OCI-LY7 (cell line): Measurements from ENCODE around the gene PLEKHH1. TPM values are rescaled to one million over a fixed set of nuclear protein-coding genes. Genes with fewer than 3 reads are reported as not detected.

Source experiments
- BruUV-seq: library from RNA; stranded (reverse); fragments of 400-500 nt; replicated peaks from 2 replicates; lab custom pipeline; 2021; lab: Mats Ljungman, UMichigan
- CTCF ChIA-PET: fragments of 300-600 bp; sonication (Branson Sonifier 250); formaldehyde crosslinking; loops from one replicate; lab custom pipeline; 2022; ENCODE audit warnings: antibody characterized with exemption; ENCODE audit not compliant: unreplicated experiment; lab: Charles Lee
- POLR2A ChIA-PET: fragments of 300-600 bp; sonication (Branson Sonifier 250); formaldehyde crosslinking; loops from one replicate; lab custom pipeline; 2022; ENCODE audit warnings: antibody characterized with exemption; lab: Charles Lee
- DNase-seq: peaks from one replicate; pipeline ENCODE4 v3.0.0-alpha.2; 2015; ENCODE audit warnings: low spot score
- H2AFZ ChIP-seq: fragments of 200-600 bp; sonication (generic), shearing (Covaris generic); 2 replicates; pipeline ENCODE4 v1.6.1; 2014; ENCODE audit warnings: mild to moderate bottlenecking, antibody characterized with exemption, low read length, moderate library complexity
- H3K27ac ChIP-seq: fragments of 200-600 bp; sonication (generic); 2 replicates; pipeline ENCODE4 v1.5.1; 2014; ENCODE audit warnings: mixed run types, low read depth, mild to moderate bottlenecking, moderate library complexity, low read length, inconsistent platforms; ENCODE audit not compliant: poor library complexity, severe bottlenecking
- H3K36me3 ChIP-seq: fragments of 200-600 bp; sonication (generic); 2 replicates; pipeline ENCODE4 v1.6.1; 2014; ENCODE audit warnings: mild to moderate bottlenecking, antibody characterized with exemption, low read length, moderate library complexity, mixed read lengths; ENCODE audit not compliant: insufficient read depth
- H3K4me1 ChIP-seq: fragments of 200-600 bp; sonication (generic); 2 replicates; pipeline ENCODE4 v1.5.1; 2014; ENCODE audit warnings: mild to moderate bottlenecking, low read length; ENCODE audit not compliant: insufficient read depth, poor library complexity, severe bottlenecking
- H3K4me2 ChIP-seq: fragments of 200-600 bp; sonication (generic); 2 replicates; pipeline ENCODE4 v1.6.1; 2014; ENCODE audit warnings: mild to moderate bottlenecking, low read length
- H3K4me3 ChIP-seq: fragments of 200-600 bp; sonication (generic); 2 replicates; pipeline ENCODE4 v1.5.1; 2014; ENCODE audit warnings: mild to moderate bottlenecking, low read depth, low read length; ENCODE audit not compliant: poor library complexity, severe bottlenecking
- H3K79me2 ChIP-seq: fragments of 200-600 bp; sonication (generic); 2 replicates; pipeline ENCODE4 v1.6.1; 2016; ENCODE audit warnings: low read depth, mild to moderate bottlenecking, low read length, moderate library complexity, mixed read lengths; ENCODE audit not compliant: insufficient read depth
- H3K9me2 ChIP-seq: fragments of 200-600 bp; sonication (generic); 2 replicates; pipeline ENCODE4 v1.6.1; 2016; ENCODE audit warnings: mild to moderate bottlenecking, low read length, mixed read lengths; ENCODE audit not compliant: insufficient read depth
- H3K9me3 ChIP-seq: fragments of 200-600 bp; sonication (generic); 2 replicates; pipeline ENCODE4 v1.6.1; 2014; ENCODE audit warnings: mild to moderate bottlenecking, mixed run types, low read length, mixed read lengths
- H4K20me1 ChIP-seq: fragments of 200-600 bp; sonication (generic); 2 replicates; pipeline ENCODE4 v1.6.1; 2014; ENCODE audit warnings: mild to moderate bottlenecking, antibody characterized with exemption, low read length, moderate library complexity, mixed read lengths; ENCODE audit not compliant: insufficient read depth
- CTCF ChIP-seq: fragments of 200-600 bp; sonication (generic); conservative IDR thresholded peaks from 2 replicates; pipeline ENCODE4 v1.5.1; 2014; ENCODE audit warnings: mild to moderate bottlenecking, antibody characterized with exemption, low read length, moderate library complexity, mixed read lengths
- EZH2phosphoT487 ChIP-seq: fragments of 200-600 bp; sonication (generic); IDR thresholded peaks from 2 replicates; pipeline ENCODE4 v1.6.1; 2018; ENCODE audit warnings: low read depth, borderline replicate concordance, mild to moderate bottlenecking, mixed run types, antibody characterized with exemption, low read length, moderate library complexity, mixed read lengths
- intact Hi-C: fragments of 100-400 bp; cut with micrococcal nuclease; formaldehyde crosslinking; loops from one replicate; pipeline ENCODE4 v1.10.0; 2022; ENCODE audit not compliant: unreplicated experiment
- total RNA-seq, 2 experiments: library from RNA; depleted of rRNA in 1 of 2; stranded (reverse); fragments of >200 nt in 1 of 2; shearing (Covaris generic) in 1 of 2; gene quantifications; 2 replicates each; pipeline ENCODE4 v1.2.3, GENCODE V29; 2014 to 2022

The PLEKHH1 gene
- total RNA-seq, 2 experiments from 2014 or later = not detected

GRCh38 chr14:67633451-67634147, 100.5 kb downstream of the PLEKHH1 start:
- BruUV-seq = no TSS peak
- Histone ChIP-seq H2AFZ (no peak overlapping the region), H3K4me1 (no peaks in the 10 kb centered on the region), H3K27ac (no peak overlapping the region), H3K4me3 (no peak overlapping the region), H4K20me1 (no peaks in the 10 kb centered on the region), H3K9me3 (no peaks in the 10 kb centered on the region), H3K79me2 (no peaks in the 10 kb centered on the region), H3K36me3 (no peaks in the 10 kb centered on the region), H3K4me2 (no peak overlapping the region), H3K9me2 (no peaks in the 10 kb centered on the region)
- ChIA-PET CTCF (no interaction called here), POLR2A (no interaction called here)
- TF ChIP-seq CTCF (no peak), EZH2phosphoT487 (no peak)
- no peak for DNase-seq
- intact Hi-C loops = no loop called here

- peak; percentile 15 for DNase-seq
- H3K79me2 ChIP-seq = no peaks in the 10 kb centered on the region
- H3K9me3 ChIP-seq = no peaks in the 10 kb centered on the region
- no peaks in the 10 kb centered on the region for H3K4me1 ChIP-seq
- BruUV-seq = no TSS peak
- no peak overlapping the region for H3K4me3 ChIP-seq
- H4K20me1 ChIP-seq = no peaks in the 10 kb centered on the region
- H3K9me2 ChIP-seq = no peaks in the 10 kb centered on the region
- TF ChIP-seq EZH2phosphoT487 (no peak), CTCF (no peak)
- POLR2A ChIA-PET = interaction anchor here (1.1 kb wide), 1 partner anchor 11 kb away, joined by 3 read pairs; no protein-coding TSS in a partner anchor
- no peak overlapping the region for H2AFZ ChIP-seq
- no peaks in the 10 kb centered on the region for H3K36me3 ChIP-seq
- intact Hi-C loops = no loop called here
- H3K4me2 ChIP-seq = no peak overlapping the region
- CTCF ChIA-PET = no interaction called here
- no peak overlapping the region for H3K27ac ChIP-seq
These were observed 103.3 kb downstream of the PLEKHH1 start for GRCh38 chr14:67636361-67636919.

- CTCF ChIA-PET = no interaction called here
These were observed 105.6 kb downstream of the PLEKHH1 start for GRCh38 chr14:67638642-67639041.

More at GRCh38 chr14:67638642-67639041, 105.6 kb downstream of the PLEKHH1 start:
- Histone ChIP-seq H4K20me1 (no peaks in the 10 kb centered on the region), H3K4me2 (no peak overlapping the region), H3K4me1 (no peaks in the 10 kb centered on the region), H3K79me2 (no peaks in the 10 kb centered on the region), H3K4me3 (no peak overlapping the region), H3K27ac (no peak overlapping the region), H3K9me3 (no peaks in the 10 kb centered on the region), H2AFZ (no peak overlapping the region), H3K9me2 (no peaks in the 10 kb centered on the region), H3K36me3 (no peaks in the 10 kb centered on the region)
- BruUV-seq = no TSS peak
- DNase-seq = no peak
- POLR2A ChIA-PET = no interaction called here
- TF ChIP-seq CTCF (no peak), EZH2phosphoT487 (no peak)
- intact Hi-C loops = no loop called here
